Activated CD4-positive, alpha-beta T cell treated with anti-CD3 and anti-CD28 coated beads, Interleukin-2, amount 50 U/mL, for 4 hours (primary cell): Measurements from ENCODE around the gene RAB5B.
"Not testable (repeated sequence)": the region's sequence is repeated elsewhere in the genome, so short reads cannot be mapped to it uniquely, and the experiment has no call there.

Experiments used
- DNase-seq, 2 experiments: peaks; one replicate each; pipeline ENCODE4 v3.0.0-alpha.2; 2020

Gene RAB5B

DNA sequence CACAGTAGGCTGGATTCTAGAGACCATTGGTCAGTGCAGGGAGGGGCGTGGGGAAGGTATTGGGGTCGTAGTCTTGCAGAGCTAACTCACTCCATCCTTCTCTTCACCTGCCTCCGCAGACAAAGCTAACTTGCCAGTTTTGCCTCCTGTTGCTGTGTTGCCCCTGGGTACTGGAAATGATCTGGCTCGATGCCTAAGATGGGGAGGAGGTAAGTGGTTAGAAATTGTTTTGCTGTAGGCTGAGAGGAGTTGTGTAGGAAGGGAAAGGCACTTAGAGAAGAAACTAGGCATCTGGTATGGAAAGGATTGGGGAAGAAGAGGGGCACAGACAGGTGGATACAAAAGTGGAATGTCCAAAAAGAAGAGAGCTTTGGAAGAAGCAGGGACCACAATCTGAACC lies 31.8 kb upstream of the RAB5B start:
- DNase-seq = no peak

DNA sequence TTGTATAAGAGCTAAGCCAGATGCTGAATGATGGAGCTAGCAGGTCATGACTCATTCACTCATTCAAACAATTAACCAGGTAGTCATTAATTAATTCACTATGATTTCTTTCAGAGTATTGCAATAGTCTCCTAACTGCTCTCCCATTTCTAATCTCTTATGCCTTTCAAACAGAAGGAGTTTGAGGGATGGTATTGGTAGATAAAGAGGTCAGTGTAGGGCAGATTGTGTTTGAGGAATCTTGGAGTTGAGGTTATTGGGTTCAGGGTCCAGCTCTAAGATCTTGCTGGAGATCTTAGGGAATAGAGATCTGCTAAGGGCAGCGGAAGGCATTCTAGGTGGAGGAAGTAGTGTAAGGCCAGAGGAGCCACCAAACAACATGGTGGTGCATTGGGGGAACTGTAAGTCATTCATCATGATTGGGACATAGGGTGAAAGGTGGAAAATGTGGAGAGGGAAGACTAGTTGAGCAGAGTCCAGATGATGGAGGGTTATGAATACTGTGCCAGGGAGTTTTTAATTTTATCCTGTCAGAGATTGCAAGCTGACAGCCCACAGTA lies 31.2 kb upstream of the RAB5B start:
- DNase-seq = no peak

DNA sequence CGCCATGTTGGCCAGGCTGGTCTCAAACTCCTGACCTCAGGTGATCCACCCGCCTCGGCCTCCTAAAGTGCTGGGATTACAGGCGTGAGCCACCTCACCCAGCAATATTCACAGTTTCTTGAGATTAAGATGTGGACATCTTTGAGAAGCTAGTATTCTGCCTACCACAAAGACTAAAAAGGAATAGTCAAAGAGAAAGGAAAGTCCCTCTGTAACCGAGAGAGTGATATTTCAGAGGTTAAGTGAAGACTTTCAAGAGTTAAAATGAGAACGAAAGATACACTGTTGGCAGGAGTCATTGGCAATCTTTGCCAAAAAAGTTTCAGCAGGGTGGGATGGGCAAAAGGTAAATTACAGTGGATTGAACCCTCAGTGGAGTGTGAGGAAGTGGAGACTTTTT lies 27.3 kb upstream of the RAB5B start:
- DNase-seq = no peak

DNA sequence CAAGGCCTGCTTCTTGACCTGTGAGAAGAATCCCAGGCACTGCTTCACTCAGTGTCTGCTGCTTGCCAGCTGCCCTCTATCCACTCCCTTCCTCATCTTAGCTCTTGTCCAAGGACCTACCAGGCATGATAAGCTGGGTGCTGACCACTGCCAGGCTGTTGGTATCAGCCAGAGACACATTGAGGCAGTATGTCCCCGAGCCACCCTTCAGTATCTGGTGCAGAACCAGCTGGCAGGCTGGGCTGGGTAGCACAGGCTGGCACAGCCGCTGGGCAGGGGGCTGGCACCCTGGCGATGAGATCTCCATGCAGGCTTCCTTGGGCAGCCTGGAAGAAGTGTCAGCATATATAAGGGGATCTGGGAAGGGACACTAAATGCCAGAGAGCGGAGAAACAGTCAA lies 18.5 kb upstream of the RAB5B start:
- no peak for DNase-seq

DNA sequence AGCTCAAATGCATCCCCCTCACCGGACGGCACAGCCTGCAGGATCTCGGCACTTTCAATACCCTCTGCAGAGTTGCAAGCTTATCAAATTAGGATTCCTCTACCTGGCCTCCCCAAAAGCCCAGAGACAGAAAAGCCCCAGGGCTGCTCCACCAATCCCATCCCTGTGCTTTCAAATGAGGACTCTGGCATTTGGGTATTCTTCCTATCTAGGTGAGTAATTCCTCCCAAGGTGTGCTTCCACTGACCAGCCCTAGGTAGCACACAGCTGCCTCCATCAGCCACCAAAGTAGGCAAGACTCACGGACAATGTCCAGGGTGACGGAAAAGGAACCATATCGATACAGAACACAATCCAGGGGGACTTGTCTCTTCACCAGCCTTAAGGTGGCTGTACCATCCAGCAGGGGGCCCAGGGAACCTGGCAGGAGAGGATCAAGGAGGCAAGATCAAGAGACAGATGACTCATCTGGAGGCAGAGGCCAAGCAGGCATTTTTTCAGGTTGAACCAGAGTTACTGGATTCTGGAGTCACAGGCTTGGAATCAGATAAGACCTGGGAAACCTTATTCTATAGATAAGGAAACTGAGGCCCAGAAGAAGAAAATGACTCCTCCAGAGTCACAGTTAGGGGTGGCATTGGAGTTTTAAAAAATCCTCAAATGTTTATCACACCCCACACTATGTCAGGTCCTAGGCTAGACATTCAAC lies 17.9 kb upstream of the RAB5B start:
- DNase-seq = peak; percentile 36 to 50

DNA sequence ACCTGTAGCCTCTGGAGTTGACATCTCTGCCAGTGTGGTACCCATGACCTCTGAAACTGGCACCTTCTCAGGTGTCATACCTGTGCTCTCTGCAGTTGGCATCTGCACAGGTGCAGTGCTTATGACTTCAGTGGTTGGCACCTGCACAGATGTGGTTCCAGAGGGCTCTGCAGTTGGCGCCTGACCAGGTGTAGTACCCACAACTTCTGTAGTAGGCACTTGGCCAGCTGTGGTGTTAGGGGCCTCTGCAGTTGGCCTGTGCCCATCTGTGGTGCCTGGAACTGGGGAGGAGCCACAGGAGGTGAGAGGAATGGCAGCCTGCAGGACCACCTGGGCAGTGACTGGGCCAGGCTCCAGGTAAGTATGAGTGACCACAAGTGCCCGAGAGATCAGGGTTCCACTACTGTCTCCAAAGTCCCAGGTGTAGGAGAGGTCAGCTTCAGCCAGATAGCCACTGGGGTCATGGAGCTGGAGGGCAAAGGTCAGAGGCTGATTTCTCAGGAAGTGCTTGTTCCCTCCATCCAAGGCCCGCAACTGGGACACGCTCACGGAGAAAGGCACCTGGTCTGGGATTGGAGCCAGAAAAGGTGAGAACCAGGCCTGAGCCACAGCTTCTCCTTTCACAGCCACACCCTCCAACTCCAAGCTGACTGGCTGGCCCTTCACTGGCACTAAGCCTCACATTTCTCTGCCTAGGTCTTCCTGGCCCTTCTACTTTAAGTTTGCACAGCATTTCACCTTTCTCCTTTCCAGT lies 16.6 kb upstream of the RAB5B start:
- no peak for DNase-seq

DNA sequence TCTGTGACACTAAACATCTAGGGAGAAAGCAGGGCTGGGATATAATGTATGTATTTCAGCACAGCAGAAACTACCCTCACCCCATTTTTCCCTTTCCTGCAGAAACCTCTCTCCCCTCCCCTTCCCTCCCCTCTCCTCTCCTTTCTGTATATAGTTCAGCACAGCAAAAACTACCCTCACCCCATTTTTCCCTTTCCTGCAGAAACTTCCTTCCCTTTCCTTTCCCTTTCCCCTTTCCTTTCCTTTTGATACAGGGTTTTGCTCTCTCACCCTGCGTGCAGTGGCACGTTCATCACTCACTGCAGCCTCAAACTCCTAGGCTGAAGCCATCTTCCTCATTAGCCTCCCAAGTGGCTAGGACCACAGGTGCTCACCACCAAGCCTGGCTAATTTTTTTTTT lies 10.1 kb upstream of the RAB5B start:
- DNase-seq = no peak

DNA sequence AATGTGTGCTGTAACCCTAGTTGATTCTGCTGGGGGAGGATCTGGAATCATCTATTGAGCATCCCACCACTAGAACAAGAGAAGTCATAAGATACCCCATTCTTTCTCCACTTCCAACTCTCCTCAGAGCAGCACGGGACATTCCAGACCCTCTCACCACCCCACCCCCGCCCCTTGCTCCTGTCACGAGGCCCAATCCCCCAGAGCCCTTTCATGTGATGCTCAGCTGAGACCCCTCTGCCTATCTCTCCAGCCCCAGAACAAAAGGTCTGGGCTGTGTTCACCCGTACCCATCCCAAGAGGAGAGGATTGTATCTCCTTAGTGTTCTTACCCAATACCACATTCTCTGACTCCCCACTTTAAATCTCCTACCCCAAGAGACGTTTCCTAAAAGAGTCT lies 8.6 kb upstream of the RAB5B start:
- DNase-seq = no peak

DNA sequence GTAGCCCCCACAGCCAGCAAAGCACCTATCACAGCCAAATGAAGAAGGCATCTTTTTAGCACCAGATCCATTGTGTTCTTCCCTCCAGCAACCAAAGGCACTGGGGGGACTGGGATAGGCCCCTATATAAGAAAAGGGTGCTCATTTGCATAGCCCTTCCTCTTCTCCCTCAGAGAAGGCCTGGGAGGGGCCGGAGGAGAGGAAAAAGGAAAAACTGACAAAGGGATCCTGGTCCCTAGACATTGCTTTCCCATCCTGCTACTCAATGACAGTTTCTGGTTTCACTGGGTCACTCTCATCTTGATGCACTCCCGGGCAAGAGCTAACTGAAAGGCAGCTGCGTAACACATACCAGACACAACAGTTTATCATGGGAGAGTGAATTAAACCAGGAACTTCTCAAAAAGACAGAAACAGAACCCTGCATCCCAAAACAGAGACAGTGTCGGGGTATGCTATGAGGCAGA lies 7.9 kb upstream of the RAB5B start, which contains the start of gene PMEL:
Gene PMEL, minus strand, starts transcription at position 102 of the 467 bp plus-strand sequence. Its CDS starts 31 bp downstream, at position 71.
- DNase-seq = no peak

DNA sequence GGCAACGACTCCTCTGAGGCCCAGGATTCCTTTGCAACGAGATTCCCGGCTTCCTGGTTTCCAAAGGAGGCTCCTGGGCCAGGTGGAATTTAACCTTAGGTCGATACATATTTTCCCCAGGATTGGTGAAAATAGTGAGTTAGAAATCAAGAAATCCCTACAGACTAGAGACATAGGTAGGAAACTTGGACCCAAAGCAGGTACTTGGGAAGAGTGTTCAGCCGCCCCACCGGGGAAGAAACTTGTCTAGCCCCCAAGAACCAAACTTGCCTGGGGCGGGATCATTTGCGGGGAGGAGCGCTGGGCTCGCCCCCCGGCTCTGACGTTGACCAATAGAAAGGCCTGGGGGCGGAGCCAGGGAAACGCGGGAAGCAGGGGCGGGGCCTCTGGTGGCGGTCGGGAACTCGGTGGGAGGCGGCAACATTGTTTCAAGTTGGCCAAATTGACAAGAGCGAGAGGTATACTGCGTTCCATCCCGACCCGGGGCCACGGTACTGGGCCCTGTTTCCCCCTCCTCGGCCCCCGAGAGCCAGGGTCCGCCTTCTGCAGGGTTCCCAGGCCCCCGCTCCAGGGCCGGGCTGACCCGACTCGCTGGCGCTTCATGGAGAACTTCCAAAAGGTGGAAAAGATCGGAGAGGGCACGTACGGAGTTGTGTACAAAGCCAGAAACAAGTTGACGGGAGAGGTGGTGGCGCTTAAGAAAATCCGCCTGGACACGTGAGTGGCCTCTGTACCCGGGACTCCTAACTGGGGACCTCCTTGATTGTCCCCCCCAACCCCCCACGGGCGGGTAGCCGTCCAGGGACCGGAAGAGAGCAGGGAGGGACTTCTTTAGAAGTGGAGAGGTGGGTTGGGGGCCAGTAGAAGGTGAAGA lies 7.2 kb upstream of the RAB5B start, which contains the start of gene CDK2:
Gene CDK2, plus strand, starts transcription at position 423 of the 874 bp plus-strand sequence. Its CDS starts 179 bp downstream, at position 602.
- peak; percentile 83 for DNase-seq

DNA sequence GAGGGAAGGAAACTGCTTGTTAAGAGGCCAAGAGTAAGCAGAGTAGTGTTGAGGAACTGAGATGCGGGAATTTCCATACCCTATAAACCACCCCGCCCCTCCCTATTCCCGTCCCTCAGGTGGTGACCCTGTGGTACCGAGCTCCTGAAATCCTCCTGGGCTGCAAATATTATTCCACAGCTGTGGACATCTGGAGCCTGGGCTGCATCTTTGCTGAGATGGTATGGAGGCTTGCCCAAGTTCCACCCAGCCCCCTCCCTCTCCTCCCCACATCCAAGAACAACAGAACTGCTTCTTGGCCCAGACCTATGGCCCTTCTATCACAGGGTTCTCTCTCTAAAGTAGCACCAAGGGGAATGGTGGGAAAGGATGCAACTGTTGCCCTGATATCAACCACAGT lies 4.5 kb upstream of the RAB5B start:
- DNase-seq = no peak

DNA sequence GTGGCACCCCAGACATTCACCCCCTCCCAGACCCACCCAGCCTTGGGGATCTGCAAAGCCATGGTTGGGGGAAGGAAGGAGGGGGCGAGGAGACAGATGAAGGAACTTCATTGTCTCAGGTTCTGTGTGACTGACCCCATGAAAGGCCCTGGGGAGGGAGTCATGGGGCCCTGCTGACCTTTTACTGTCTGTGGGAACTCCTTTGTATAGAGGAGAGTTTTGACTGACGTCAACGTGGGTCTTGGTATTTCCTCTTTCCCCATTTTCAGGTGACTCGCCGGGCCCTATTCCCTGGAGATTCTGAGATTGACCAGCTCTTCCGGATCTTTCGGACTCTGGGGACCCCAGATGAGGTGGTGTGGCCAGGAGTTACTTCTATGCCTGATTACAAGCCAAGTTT lies 3.1 kb upstream of the RAB5B start:
- DNase-seq = no peak

DNA sequence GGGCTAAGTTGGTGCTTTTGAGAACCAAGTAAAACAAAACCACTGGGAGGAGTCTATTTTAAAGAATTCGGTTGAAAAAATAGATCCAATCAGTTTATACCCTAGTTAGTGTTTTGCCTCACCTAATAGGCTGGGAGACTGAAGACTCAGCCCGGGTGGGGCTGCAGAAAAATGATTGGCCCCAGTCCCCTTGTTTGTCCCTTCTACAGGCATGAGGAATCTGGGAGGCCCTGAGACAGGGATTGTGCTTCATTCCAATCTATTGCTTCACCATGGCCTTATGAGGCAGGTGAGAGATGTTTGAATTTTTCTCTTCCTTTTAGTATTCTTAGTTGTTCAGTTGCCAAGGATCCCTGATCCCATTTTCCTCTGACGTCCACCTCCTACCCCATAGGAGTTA lies 1.8 kb upstream of the RAB5B start:
- DNase-seq = no peak

DNA sequence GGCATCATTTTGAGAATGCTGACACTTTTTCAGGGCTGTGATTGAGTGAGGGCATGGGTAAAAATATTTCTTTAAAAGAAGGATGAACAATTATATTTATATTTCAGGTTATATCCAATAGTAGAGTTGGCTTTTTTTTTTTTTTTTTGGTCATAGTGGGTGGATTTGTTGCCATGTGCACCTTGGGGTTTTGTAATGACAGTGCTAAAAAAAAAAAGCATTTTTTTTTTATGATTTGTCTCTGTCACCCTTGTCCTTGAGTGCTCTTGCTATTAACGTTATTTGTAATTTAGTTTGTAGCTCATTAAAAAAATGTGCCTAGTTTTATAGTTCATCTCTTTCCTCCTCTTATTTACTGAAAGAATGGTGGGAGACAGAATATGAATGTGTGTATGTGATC lies 1.4 kb upstream of the RAB5B start:
- DNase-seq = no peak

DNA sequence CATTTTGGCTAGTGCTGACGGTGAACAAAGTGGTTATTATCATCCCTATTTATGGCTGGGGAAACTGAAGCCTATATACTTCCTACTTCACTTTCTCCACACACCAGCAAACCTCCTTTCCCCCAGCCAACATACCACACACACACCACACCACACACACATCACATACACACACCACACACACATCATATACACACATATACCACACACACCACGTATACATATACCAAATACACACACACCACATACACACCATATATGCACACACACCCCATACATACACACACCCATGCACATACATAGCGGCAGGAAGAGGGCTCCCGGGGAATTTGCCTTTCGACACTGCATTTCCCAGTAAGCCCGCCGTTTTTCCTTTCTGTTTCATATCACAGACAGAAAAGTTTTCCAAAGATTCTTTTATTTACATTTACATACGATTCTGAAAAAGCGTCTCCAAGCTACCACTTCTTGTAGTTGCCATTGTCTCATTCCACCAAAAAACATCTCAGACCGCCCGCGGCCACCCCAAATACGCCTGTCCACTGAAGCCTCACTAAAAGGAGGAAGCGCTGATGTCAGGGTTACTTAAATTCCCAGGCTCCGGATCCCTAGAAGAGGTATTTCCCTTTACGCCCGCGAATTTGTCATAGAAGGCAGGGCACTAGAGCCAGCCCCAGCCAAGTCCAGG lies 823 bp upstream of the RAB5B start:
- DNase-seq = no peak

DNA sequence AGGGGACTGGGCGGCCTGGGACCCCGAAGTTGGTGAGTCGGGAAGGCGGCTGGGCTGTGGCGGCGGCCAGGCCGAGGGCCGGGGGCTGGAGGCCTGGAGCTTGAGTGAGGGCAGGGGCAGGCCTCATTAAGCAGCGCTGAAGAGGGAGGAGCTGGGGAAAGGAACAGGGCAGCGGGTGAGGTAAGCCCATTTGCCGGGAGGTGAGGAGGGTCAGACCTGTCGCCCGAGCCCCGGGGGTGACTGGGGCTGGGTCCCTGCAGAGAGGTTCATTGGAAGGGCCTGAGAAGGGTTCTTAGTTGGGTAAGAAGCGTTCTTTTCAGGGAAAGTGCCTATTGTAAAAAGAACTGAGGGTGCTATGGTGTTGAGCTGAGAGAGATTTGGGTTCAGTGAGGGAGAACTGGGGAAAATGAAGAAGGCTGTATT lies 441 bp downstream of the RAB5B start:
- DNase-seq = peak in 1 of 2 experiments; percentile 14

DNA sequence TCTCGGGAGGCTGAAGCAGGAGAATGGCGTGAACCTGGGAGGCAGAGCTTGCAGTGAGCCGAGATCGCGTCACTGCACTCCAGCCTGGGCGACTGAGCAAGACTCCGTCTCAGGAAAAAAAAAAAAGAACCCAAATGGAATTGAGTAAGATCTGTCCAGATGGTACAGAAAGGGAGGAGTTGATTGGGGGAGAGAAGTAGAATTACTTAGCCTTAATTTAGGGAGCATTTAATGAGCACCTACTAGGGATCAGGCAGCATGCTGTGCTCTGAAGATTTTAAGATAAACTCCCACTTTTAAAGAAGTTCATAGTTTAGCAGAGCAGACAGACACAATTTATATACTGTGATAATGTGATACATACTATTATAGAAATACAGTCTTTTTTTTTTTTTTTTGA lies 4.5 kb downstream of the RAB5B start:
- DNase-seq = no peak

DNA sequence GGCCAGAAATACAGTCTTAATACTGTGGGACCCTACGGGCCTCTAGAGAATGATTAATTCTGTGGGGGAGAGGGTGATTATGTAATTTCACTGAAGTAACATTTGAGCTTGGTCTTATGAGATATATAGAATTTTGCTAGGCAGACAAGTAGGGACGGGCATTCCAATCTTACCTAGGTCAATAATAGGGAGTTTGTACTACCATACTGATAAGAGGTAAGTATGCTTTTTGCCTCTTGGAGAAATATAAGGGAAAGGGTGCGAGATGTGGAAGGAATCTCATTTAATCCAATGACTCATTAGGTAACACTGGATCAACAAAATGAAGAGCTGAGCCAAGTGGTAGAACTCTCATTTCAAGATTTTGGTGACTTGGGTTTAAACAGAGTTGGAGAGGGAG lies 5.2 kb downstream of the RAB5B start:
- no peak for DNase-seq

DNA sequence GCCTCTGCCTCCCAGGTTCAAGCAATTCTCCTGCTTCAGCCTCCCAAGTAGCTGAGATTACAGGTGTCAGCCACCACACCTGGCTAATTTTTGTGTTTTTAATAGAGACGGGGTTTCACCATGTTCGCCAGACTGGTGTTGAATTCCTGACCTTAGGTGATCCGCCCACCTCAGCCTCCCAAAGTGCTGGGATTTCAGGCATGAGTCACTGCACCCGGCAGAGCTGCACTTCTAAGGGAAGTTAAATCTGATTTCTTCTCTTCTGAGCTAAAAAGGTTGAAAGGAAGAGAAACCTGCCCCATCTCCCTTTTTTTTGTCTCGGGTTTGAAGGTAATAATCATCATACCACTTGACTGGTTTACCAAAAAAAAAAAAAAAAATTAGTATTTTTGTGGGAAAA lies 8.0 kb downstream of the RAB5B start:
- DNase-seq = not testable (repeated sequence)

DNA sequence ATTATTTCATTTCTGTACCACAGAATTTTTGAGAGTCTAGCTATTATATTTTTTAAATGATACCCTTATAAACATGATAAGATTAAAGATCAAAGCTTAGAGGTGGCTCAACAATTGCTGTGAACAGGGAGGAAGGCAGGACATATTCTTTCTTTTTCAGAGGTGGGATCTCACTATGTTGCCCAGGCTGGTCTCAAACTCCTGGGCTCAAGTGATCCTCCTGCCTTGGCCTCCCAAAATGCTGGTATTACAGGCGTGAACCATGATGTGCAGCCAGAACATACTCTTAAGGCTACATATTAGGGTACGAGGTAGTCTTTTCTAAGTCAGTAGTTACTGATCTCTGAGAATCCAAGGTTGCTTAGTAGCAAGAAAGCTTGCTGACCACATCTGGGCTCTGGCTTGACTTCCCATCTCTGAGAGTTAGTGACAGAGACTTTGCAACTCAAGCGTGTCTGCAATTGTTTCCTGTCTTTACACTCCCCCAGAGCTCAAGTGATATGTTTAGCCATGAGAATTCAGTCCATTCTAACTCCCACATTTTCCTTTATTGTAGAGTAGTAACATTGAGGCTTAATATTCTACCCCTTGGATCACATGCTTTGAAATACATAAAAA lies 8.6 kb downstream of the RAB5B start:
- DNase-seq = no peak

DNA sequence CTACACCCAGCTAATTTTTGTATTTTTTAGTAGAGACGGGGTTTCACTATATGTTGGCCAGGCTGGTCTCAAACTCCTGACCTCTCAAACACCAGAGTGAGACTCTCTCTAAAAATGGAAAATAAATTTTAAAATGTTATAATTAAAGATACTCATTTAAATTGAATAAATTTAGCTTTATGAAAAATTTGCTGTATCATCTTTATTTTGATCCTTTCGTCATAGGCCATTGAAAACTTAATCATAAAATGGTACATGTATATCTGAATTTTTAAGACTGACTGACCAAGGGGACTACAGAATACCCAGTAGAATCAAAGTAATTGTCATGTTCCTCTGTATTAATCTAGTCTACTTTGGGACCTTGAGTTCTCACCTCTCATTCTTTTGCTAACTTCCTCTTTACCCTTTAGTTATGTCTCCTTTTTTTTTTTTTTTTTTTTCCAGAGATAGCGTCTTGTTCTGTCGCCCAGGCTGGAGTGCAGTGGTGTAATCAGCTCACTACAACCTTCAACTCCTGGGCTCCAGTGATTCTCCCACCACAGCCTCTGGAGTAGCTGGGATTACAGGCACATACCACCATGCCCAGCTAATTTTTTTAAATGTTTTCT lies 9.5 kb downstream of the RAB5B start:
- DNase-seq = no peak
